ENCODE measurements around the gene PRAMEF1.

DNA sequence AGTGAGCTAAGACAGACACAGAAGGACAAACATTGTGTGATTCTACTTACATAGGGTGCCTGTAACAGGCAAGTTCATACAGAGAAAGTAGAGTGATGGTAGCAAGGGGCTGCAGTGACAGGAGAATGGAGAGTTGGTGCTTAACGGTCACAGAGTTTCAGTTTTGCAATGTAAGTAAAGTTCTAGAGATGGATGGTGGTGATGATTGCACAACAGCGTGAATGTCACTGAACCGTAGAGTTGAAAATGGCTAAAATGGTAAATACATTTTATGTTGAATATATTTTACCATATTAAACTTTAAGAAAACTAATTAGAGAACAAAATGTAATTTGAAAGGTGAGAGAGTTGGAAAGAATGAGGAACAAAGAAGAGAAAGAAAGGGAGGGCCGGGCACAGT lies 36.5 kb upstream of the PRAMEF1 start:
- TF ChIP-seq, protein P1, sequence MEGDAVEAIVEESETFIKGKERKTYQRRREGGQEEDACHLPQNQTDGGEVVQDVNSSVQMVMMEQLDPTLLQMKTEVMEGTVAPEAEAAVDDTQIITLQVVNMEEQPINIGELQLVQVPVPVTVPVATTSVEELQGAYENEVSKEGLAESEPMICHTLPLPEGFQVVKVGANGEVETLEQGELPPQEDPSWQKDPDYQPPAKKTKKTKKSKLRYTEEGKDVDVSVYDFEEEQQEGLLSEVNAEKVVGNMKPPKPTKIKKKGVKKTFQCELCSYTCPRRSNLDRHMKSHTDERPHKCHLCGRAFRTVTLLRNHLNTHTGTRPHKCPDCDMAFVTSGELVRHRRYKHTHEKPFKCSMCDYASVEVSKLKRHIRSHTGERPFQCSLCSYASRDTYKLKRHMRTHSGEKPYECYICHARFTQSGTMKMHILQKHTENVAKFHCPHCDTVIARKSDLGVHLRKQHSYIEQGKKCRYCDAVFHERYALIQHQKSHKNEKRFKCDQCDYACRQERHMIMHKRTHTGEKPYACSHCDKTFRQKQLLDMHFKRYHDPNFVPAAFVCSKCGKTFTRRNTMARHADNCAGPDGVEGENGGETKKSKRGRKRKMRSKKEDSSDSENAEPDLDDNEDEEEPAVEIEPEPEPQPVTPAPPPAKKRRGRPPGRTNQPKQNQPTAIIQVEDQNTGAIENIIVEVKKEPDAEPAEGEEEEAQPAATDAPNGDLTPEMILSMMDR (IDR thresholded peaks at IDR 0.05), result no peak
- TF ChIP-seq POLR2A (IDR thresholded peaks at IDR 0.05), result no peak

Data from esophagus squamous epithelium (tissue), 4 donors.